Fibroblast of skin of back (primary cell): ENCODE results near the gene HSPA4. TPM values are rescaled to one million over a fixed set of nuclear protein-coding genes. Genes with fewer than 3 reads are reported as not detected.
"Not testable (repeated sequence)": the region's sequence is repeated elsewhere in the genome, so short reads cannot be mapped to it uniquely, and the experiment has no call there.

Experiments used
- DNase-seq: peaks from one replicate; pipeline ENCODE4 v3.0.0-alpha.2; 2013
- polyA plus RNA-seq, 2 experiments: library from polyadenylated mRNA; unstranded; fragments of 120-200 nt; gene quantifications; one replicate each; pipeline ENCODE4 v1.2.1, GENCODE V29; 2013; ENCODE audit not compliant: insufficient read length in 2 of 2

The HSPA4 gene
- 133 TPM for polyA plus RNA-seq (2013, experiment 1 of 2; ENCODE audit: insufficient read length)
- polyA plus RNA-seq (2013, experiment 2 of 2; ENCODE audit: insufficient read length), result 126 TPM

DNA sequence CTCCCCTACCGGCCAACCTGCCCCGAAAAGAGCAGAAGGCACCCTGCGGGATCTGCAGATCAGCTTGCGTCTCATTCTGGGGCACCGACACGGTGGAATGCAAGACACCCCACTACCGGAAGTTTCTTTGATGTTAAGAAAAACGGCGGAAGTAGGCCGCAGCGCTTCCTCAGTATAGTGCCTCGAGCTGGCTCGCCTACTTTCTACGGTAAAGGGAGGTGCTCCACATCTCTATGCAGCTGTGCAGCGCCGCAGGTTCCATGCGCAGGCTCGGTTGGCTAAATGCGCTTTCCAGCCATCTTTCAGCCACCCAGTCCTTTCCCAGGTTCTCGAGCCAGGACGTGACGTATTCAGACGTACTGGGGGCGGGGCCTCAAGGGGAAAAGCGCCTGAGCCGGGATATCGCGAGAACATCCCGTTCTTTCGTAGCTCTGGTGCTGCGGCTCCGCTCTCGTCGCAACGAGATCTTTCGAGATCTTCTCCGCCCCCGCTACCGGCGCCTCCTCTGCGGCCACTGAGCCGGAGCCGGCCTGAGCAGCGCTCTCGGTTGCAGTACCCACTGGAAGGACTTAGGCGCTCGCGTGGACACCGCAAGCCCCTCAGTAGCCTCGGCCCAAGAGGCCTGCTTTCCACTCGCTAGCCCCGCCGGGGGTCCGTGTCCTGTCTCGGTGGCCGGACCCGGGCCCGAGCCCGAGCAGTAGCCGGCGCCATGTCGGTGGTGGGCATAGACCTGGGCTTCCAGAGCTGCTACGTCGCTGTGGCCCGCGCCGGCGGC is at the start of gene HSPA4:
HSPA4 (plus strand) TSS at position 472 of the 775 bp plus-strand sequence; CDS start at position 710, 238 bp downstream.
- DNase-seq, result peak; percentile 98

DNA sequence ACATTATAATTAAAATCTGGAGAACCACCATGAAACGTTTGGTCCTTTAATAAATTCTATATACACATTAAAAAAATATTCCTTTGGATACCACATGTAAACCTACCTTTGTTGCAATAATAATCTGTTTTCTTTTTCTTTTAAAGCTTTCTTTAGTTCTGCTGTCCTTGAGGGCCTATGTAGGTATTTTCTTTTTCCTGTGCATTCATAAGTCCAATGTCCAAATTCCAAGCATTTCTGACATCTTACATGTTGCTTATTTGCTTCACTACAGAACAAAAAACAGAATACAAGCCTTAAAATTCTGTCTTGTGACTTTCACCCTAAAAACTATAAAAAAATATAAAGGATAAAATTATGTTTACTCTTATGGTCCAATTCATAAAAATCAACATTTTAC is 45.2 kb upstream of the HSPA4 start:
- no peak for DNase-seq

DNA sequence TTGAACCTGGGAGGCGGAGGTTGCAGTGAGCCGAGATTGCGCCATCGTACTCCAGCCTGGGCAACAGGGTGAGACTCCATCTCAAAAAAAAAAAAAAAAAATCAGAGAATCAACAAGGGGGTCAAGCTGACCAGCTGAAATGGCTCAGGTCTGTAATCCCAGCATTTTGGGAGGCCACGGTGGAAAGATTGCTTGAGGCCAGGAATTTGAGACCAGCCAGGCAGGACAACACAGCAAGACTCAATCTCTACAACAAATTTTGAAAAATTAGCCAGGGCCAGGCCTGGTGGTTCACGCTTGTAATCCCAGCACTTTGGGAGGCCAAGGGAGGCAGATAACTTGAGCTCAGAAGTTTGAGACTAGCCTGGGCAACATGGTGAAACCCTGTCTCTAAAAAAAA is 43.4 kb upstream of the HSPA4 start:
- not testable (repeated sequence) for DNase-seq

DNA sequence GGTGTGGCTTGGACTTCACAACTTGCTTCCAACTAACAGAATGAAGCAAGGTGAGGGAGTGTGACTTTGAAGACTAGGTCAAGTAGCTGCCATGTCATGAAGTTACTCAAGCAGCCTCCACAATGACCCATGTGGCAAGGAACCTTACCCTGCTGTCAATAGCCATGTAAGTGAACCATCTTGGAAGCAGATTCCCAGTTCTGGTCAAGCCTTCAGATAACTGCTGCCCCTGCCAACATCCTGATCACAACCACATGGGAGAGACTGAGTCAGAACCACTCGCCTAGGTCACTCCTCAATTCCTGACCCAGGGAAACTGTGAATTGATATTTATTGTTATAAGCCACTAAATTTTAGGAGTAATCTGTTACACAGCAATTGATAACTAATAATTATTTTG is 36.3 kb upstream of the HSPA4 start:
- DNase-seq, result no peak

DNA sequence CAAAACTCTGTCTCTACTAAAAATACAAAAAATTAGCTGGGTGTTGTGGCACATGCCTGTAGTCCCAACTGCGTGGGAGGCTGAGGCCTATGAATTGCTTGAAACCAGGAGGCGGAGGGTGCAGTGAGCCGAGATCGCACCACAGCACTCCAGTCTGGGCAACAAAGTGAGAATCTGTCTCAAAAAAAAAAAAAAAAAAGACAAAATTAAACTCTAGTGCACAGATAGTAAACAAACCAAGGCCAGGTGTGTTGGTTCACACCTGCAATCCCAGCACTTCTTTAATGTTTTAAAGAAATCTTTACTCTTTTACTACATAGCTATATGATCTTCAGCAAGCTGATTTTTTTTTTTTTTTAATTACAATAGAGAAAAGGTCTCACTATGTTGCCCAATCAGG is 33.8 kb upstream of the HSPA4 start:
- no peak for DNase-seq

DNA sequence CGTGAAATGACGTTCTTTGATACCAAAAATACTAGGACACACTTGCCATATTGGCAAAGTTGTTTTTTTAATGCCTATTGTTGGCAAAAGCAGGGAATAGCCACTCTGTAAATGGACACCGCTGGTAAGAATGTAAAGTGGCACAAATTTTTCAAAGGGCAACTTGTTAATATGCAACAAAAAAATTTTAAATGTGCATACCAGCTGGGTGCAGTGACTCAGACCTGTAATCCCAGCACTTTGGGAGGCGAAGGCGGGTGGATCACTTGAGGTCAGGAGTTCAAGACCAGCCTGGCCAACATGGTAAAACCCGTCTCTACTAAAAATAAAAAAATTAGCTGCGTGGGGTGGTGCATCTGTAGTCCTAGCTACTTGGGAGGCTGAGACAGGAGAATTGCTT is 32.3 kb upstream of the HSPA4 start:
- DNase-seq, result not testable (repeated sequence)

DNA sequence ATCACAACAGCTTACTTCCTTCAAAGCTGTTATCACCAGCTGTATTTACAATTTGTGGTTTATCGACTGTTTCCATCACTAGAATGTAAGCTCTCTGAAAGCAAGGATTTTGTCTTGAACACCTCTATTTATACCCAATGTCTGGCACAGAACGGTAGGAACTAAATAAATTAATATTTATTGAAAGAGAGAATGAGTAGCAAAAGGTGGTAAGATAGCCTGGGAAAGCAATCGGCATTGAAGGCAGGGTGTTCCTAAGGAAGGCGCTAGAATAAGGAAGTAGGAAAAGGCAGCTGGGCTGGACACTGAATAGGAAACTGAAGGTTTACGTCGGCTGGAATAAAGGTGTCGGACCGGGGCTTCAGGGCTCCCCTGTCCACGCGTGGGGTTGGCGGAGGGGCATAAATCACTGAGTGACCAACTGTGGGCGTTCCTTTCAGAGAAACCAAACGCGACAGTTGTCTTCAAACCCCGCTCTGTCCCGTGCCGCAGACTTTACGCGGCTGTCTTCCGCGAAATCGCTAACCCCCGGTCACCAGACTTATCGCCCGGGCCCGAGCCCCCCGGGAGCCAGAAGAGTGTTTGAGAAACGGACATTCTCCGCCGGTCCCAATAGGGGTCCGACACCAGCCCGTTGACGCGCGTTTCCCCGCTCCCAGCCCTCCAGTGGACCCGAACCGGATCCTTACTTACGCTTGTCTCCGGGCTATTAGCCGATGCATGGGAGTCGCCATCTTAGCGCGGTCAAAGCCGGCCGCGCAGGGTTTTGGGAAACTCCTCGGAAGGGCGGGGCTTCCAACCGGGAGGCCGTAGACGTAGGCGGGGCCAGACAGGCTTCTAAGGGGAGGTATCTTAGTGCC is 25.8 kb upstream of the HSPA4 start, which contains the start of gene ZCCHC10:
ZCCHC10 (minus strand) TSS at position 746 of the 860 bp plus-strand sequence; CDS start at position 734, 12 bp downstream.
- DNase-seq, result peak; percentile 93

DNA sequence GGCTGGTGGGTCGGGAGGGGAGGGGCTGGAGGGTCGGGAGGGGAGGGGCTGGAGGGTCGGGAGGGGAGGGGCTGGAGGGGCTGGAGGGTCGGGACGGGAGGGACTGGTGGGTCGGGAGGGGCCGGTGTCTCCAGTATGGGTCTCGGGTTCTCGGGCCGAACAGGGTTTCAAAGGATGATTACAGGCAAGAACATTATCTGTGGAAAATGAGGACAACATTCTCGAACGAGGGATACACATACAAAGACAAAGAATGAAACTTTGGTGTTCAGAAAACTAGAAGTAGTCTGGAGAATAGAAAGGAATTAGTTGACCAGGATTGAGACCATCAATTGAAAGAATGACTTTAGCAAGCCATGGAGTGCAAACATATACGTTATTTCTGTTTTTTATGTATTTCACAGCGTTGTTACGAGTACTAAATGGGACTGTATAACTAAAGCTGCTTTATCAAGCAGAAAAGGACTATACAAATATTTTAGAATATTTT is 25.1 kb upstream of the HSPA4 start:
- DNase-seq, result no peak

DNA sequence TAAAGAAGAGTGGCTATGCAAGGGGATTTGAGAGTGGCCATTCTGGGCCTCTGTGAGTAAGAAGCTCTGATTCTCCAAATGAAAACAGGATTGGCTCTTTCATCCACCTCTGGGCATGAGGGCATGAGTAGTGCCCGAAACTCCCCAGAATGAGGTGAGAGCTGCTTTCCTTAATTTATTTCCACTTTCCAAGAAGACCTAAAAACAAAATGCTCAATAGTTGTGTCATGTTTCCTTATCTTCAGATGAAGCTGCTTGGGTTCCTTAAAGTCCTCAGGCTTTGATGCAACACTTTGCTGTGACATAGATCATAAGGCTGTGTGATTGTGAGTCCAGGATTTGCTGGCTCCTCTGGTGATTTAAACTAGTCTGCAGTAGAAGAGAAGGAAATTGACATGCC is 22.4 kb upstream of the HSPA4 start:
- DNase-seq, result no peak

DNA sequence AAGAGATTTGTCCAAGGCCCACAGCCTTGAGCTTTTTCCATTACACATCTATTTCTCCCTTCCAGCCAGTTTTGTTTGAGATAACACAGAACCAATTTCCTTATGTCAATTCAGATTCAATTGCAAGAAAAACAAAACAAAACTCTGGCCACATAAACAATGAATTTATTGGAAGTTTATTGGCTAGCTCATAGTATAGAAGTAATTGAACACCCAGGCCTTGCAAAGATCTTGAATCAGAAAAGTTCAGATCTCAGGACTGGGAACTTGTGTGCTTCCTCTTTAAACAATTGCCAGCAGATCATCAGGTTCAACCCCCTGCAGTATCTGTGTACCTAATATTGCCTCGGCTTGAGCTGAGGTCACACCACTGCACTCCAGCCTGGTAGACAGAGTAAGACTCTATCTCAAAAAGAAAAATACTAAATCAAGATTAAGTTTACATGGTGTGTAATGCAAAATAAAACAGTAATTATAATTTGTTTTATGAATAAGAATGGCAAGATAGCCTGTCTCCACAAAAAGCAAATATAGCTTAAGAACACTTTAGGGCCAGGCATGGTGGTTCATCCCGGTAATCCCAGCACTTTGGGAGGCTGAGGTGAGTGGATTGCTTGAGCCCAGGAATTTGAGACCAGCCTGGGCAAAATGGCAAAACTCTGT is 21.3 kb upstream of the HSPA4 start:
- no peak for DNase-seq

DNA sequence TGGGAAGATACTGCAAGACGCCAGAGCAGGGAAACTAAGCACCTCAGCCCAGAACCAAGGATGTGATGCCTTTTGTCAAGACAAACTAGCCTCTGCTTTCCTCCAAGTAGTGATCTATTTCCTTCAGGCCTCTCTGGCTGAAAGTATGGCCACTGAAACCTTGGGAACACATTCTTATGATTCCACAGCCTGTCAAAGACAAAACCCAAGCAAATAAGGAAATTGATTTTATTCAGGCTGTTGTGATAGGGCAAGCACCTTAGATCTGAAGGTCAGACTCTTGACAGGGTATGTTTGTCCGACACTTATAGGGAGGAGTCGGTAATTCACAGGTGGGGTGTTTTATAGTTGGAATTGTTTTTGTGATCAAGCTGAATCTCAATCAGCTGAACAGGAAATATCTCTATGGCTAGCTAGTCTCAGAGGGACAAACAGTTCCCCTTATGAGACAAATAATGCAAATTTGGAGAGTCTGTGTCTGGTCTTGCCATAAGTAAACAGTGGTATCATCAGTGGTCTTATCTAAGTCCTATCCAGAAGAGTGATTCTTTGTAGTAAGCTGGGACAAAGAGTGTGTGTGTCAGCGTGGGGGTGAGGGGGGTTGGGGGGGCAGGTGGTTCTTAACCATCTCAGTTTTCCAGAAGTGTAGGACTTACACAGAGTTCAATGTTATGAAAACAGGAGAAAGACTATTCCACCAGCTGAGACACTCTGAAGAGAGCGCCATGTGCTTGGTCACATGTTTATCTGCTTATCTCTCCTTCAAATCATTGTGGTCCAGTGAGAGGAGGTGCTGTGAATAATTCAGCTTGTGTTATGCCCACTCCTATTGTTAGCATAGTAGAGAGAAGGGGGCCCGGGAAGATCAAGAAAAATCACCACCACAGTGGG is 18.7 kb upstream of the HSPA4 start:
- peak; percentile 26 for DNase-seq

DNA sequence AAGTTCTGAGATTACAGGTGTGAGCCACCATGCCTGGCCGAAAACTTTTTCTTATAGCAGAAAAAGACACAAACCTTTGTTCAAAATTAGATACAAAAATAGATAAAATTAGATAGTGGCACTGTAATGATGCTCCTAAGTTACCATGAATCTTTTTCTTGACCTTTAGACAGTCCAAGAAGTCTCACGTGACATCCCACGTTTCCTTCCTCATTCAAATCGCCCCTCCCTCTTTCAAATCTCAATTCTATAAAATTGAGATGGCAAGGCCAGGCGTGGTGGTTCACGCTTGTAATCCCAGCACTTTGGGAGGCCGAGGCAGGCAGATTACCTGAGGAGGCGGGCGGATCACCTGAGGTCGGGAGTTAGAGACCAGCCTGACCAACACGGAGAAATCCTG is 17.7 kb upstream of the HSPA4 start:
- no peak for DNase-seq

DNA sequence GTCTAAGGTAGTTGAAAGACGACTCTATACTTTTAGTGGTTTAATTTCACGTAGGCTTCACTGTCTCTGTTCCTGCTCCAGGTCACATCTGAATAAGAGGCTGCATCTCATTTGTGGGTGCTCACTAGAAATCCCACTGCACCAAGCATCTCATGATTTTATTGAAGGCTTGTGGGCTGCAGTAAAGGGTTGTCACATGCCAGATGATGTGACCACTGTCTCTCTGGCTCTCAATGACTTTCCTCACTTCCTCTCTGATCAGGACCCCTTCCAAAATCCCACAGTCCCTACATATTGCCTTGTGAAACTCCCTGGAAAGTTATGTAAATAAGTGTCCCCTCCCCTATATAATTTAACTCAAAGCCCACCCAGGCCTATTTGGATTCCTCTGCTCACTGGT is 16.6 kb upstream of the HSPA4 start:
- no peak for DNase-seq

DNA sequence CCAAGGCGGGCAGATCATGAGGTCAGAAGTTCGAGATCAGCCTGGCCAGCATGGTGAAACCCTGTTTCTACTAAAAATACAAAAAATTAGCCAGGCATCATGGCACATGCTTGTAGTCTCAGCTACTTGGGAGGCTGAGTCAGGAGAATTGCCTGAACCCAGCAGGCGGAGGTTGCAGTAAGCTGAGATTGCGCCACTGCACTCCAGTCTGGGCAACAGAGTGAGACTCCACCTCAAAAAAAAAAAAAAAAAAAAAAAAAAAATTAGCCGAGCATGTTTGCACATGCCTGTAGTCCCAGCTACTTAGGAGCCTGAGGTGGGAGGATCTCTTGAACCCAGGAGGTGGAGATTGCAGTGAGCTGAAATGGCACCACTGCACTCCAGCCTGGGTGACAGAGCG is 15.1 kb upstream of the HSPA4 start:
- not testable (repeated sequence) for DNase-seq

DNA sequence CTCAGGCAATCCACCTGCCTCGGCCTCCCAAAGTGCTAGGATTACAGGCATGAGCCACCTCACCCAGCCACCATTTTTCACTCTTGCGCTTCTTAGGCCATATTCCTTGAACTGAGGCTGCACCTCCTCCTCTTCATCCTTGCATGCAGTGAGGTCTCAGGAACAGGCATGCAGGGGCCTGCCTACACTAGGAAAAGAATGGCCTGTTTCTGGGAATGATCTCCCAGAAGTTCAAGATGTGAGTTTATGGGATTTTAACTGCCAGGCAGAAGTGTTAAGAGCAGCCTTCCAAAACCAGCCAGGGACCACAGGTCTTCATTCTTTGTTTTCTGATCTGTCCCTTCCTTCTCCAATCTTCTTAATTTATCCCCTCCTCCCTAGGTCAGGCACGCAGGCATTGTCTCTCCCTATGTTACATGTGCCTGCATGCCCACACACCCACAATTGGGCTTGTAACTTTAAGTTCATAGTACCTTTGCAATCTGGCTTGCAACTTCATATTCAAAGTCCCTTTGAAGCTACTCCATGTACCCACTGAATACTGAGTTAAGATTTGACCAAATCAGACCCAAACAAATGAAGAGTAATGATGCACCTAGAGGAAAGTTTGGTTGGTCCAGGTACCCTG is 10.5 kb upstream of the HSPA4 start:
- DNase-seq, result no peak

DNA sequence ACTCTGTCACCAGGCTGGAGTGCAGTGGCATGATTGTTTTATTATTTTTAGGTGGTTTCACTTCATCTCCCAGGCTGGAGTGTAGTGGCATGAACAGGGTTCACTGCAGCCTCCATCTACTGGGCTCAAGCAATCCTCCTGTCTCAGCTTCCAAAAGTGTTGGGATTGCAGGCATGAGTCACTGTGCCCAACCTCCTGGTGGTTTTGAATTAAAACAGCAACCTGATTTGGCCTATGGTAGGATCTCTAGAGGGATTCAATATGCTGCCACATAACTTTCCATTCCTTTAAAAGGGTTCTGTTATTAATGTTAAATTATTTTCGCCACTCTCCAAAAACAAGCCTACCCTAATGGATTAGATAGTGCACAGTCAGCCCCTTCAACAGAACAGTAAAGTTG is 9.9 kb upstream of the HSPA4 start:
- peak; percentile 49 for DNase-seq

DNA sequence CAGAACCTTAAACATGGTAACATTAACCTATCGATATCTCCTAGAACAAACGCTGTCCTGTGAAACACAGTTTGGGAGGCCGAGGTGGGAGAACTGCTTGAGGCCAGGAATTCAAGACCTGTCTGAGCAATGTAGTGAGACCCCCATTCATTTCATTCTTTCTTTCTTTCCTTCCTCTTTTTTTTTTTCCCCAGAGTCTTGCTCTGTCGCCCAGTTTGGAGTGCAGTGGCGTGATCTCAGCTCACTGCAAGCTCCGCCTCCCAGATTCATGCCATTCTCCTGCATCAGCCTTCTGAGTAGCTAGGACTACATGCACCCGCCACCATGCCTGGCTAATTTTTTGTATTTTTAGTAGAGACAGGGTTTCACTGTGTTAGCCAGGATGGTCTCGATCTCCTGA is 5.3 kb upstream of the HSPA4 start:
- DNase-seq, result peak; percentile 48

DNA sequence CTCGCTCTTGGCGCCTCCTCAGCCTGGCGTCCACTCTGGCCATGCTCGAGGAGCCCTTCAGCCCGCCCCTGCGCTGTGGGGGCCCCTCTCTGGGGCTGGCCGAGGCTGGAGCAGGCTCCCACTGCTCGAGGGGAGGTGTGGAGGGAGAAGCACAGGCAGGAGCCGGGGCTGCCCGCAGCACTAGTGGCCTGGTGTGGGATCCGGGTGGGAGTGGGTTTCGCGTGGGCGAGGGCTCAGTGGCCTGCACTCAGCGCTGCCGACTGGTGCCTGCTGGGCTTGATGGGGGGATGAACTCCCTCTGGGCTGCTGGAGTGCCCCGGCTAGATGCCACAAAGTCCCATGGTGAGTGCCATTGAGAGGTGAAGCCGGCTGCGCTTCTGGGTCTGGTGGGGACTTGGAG is 4.4 kb upstream of the HSPA4 start:
- no peak for DNase-seq

DNA sequence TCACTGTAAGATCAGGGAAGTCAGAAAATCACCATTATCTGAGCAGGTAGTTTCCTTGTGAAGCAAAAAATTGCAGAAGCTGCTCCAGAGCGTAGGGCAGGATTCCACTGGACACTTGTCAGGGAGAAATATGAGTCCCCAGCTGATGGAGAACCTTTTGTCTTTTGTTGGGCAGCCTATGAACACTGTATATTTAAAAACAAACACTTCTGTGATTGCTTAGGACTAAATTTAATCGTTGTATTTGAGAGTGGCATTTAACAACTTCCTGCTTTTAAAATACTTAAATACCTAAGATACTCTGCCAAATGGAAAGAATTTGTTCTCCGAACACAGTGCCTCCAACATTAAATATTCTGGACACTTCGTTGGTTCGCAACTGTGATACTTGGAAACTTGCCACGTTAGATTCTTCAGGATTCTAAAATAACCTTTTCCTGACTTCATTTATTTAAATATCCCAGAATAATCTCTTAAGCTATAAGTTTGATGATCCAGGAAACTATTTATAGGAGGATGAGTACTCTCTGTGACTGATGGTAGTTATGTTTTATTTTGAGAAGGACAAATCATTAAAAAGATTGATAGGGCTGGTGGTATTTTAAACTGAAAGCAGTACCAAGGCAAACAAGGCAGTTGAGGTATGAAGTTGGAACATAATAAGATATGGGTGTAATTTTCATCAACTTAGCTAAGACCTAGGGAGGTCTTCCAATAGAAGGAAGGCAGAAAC is 2.7 kb upstream of the HSPA4 start:
- DNase-seq, result peak; percentile 87

DNA sequence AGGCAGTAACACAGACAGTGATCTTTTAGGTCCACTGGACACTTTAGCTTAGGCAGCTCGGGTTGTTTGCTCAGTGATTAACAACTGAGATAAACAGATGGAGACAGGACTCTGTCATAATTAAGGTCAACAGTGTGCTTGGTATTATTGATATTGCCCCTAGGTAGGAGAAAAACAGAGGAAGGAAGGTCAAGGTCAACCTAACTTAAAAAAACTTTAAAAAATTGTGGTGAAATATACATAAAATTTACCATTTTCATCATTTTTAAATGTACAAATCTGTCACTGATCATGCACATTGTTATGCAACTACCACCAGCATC is 2.1 kb upstream of the HSPA4 start:
- DNase-seq, result no peak

DNA sequence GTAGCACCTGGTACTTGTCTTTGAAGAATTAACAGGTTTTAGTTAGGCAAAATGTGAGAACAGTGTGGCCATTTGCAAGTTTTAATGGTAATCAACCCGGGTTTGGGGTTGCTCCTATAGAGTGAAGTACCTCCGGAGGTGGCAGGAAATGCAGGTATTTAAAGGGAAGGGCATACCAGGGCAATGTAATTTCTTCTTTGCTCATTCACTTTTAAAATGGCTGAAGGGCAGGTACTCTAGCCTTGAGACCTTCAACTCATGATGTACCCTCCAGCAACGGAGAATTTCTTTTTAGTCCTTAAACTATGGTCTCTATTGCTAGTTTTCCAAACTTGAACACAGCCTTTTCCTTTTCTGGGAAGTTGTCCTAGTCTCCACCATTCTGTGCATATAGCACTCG is 1.3 kb upstream of the HSPA4 start:
- no peak for DNase-seq
